GM18951 (cell line): ENCODE measurements around the gene RAB21.

Experiments
- POLR2A ChIP-seq: IDR thresholded peaks from 4 replicates; pipeline ENCODE4 v1.6.1; 2011; ENCODE audit warnings: mild to moderate bottlenecking; ENCODE audit not compliant: insufficient read length, insufficient read depth; ENCODE audit errors: extremely low read depth
- in situ Hi-C: fragments of 300-500 bp; cut with MboI; formaldehyde crosslinking; loops from one replicate; pipeline ENCODE4 v1.12.0; 2022; ENCODE audit warnings: low sequenced_read_pairs, mixed read lengths, inconsistent platforms; ENCODE audit not compliant: unreplicated experiment

The RAB21 gene

DNA sequence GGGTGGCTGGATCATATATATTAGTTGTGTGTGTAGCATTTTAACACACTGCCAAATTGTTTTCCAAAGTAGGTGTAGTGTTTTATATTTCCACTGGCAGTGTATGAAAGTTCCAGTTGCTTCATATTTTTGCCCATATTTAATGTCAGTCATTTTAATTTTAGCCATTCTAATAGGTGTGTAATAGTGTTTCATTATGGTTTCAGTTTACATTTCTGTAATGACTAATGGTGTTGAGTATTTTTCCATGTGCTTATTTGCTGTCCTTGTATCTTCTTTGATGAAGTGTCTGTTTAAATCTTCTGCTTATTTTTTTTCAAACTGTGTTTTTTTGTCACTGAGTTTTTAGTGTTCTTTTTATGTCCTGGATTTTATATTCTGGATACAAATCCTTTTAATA, 93.5 kb downstream of the RAB21 start:
- no peak for TF ChIP-seq POLR2A
- in situ Hi-C loops: no loop called here

DNA sequence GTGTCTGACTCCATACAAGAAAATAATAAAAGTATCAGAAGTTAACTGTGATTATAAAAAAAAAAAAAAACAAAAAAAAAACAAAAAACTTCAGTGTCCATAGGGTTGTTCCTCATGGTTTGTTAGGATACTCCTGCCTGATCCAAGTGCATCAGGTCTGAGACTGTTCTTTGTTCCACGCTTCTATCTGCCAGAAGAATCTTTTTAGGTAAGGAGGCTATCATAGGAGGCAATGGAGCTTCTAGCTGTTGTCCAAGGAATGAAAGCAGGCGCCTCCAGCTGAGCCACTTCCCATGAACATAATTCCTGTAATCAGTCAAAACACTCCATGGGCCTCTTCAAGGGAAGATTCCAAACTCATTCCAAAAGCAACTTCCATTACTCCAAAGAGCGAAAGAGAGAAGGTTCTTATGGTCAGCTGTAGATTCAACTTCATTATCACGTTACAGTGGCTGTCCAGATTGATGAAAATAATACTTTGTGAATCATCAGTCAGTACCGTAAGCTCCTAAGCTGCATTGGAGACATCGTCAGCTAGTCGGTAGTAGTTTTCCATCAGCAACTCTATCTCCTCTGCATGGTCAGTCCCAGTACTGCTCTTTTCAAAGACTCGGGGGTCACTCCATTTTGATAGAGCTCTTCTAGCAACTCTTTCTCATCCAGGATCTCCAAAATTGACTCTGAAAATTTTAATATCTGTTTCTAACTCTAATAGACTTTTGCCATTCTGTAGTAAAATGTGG, 94.6 kb downstream of the RAB21 start:
- in situ Hi-C loops: no loop called here
- no peak for TF ChIP-seq POLR2A
